Nucleus accumbens (tissue), 56 donors: ENCODE data around the gene PLCB1.

Experiments used
- DNase-seq, 56 donors: peaks; one replicate each; lab custom pipeline; 2025; lab: John Stamatoyannopoulos, UW

PLCB1 gene

GRCh38 chr20:8234580-8234979 is 102.5 kb downstream of the PLCB1 start:
- no peak for DNase-seq

DNA sequence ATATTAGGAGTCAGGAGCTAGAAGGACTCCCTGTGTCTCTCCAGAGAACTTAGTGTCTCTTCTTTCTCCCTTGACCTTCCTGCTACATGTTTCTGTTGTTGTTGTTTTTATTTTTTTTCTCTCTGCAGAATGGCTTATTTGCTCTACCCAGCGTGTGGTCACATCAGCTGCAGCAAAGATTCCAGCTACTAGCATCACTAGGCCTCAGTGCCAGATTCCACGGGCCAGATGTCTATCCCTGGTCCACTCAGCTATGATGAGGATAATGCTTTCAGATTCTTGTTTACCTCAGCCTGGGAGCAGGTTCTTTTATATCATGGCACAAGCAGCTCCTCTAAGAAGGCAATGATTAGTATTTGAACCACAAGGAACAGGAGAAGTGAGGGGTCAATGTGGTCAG is 110.0 kb downstream of the PLCB1 start:
- DNase-seq = no peak

DNA sequence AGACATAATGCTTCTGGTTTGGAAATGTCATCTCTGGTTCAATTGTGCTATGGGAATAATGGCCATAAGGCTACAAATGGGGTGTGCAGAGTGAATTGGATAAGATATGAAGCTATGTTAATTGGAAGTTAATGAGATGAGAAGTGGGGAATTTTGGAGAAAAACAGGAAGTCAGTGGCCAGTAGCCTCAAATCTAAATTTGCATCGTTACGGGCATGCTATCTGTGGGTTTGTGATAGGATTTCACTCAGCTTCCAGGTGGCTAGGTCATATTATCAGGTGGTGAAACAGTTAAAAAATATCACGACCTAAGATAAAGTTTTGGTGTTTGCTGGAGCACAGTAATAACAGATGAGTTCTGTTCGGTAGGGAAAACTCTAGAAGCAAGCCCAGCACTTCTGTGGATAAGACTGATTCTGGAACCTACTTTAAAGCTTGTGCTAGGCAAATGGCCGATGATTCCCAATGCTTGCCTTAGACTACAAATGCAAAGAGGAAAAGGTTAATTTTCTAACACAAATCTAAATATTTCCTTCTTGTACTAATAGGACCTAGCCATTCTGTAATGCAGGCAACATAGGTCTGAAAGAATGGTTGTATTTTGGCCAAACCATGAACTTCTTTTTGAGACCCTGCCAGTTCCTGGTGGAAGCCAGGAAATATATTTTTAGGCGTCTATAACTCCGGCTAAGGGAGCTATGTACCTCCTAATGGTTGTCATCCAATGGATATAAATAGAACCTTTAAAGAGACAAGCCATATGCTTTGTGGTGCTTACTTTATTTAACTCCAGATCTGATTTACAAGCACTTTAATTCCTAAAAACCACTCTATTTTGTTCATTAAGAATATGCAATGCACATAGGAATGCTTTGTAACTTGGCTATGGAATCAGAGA is 111.0 kb downstream of the PLCB1 start:
- no peak for DNase-seq

GRCh38 chr20:8244637-8245036 is 112.6 kb downstream of the PLCB1 start:
- DNase-seq = peak in 1 of 56 donors; percentile 0

- no peak for DNase-seq
These were observed 114.1 kb downstream of the PLCB1 start for GRCh38 chr20:8246153-8246552.

GRCh38 chr20:8246716-8247115 is 114.7 kb downstream of the PLCB1 start:
- DNase-seq = no peak

- no peak for DNase-seq
These were observed 116.0 kb downstream of the PLCB1 start for GRCh38 chr20:8248051-8248450.

GRCh38 chr20:8249634-8250033 is 117.6 kb downstream of the PLCB1 start:
- no peak for DNase-seq

DNA sequence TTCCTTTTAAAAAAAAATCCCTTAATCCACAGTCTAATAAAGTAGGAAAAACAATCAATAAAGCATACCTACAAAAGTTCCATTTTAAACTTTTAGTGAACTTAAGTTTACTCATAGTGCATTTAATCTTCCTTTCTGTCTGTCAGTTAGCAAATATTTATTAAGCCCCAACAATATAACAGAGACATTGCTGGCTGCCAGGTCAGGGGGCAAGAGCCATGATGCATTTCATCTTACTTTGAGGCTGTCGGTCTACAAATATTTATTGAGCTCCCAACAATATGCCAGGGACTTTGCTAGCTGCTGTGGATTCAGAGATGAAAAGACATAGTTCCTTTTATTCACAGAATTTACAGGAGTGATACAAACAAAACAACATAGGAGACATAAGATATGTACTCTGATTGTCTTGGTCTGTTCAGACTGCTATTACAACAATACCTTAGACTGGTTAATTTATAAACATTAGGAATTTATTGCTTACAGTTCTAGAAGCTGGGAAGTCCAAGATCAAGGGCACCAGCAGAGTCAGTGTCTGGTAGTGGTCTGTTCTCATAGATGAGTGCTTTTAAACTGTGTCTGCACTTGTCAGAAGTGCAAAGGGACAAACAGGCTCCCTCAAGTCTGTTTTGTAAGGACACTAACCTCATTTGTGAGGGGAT is 118.6 kb downstream of the PLCB1 start:
- DNase-seq = no peak

GRCh38 chr20:8251201-8251575 is 119.1 kb downstream of the PLCB1 start:
- DNase-seq = no peak

DNA sequence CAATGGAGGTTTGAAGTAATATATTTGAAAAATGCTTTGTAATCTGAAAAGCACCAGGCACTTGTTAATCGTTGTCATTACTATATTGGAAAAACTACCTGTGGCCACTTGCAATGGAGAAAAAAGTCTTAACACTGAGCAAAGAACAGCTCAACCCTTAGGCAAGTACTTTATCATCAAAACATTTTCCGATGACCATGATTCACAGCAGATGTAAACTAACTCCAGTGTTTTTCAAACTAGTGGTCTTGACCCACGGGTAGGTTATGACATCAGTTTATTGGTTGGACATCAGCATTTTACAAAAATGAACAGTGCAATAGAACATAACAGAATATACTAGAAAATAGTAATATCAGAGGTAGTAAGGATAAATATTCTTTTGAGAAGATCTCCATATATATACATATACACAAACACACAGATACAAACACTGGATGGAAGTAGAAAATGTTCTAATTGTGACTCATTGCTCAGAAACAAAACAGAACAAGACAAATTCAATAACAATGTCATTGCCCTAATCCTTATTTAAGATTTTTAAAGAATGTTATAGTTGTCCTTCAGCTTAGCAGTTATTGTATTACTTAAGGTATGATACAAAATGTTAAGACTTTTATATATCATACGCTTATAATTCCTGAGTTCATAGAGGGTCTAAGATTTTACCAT is 123.0 kb downstream of the PLCB1 start:
- no peak for DNase-seq

DNA sequence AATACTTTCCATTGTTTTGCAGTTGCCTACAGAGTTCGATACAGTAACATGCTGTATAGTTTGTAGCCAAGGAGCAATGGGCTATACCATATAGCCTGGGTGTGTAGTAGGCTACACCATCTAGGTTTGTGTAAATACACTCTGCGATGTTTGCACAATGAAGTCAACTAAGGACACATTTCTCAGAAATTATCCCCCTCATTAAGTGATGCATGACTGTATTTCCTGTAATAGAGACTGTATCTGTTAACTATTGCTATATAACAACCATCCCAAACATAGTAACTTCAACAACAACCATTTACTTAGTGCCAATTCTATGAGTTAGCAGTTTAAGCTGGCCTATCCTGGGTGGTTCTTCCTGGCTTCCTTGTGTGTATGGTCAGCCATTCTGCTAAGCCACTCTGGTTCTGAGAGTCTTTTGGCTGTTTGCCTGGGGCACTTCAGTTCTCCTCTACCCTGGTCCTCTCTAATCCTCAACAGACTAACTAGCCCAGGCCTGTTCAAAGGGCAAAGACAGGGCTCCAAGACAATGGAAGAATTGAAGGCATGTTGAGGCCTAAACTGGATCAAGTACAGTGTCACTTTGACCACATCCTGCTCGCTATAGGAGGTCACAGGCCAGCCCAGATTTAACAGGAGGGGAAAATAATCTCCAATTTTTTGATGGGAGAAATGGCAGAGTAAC is 124.0 kb downstream of the PLCB1 start:
- no peak for DNase-seq

GRCh38 chr20:8260837-8261251 is 128.8 kb downstream of the PLCB1 start:
- no peak for DNase-seq

- DNase-seq = no peak
These were observed 130.7 kb downstream of the PLCB1 start for GRCh38 chr20:8262721-8263120.

- DNase-seq = no peak
These were observed 133.5 kb downstream of the PLCB1 start for GRCh38 chr20:8265588-8265987.

- DNase-seq = no peak
These were observed 134.9 kb downstream of the PLCB1 start for GRCh38 chr20:8267009-8267408.

GRCh38 chr20:8271727-8272126 is 139.7 kb downstream of the PLCB1 start:
- DNase-seq = no peak

GRCh38 chr20:8272766-8273165 is 140.7 kb downstream of the PLCB1 start:
- no peak for DNase-seq

DNA sequence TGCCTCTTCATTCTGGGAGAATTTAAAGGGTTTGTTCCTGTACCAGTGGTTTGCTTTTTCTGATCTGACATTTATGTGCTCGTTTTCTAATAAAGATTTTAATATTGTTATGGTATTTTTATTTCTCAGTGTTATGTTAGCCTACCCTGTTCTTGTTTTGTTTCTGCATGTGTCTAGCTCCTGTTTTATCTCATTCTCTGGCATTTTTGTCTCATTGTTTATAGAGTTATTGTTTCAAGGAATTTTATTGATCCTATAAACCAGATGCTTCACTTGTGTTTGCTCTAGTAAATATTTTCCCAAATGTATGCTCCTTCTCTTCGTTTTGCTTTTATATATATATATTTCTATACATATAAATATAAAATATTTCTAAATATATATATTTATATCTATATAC is 152.8 kb downstream of the PLCB1 start:
- no peak for DNase-seq

- DNase-seq = no peak
These were observed 155.3 kb downstream of the PLCB1 start for GRCh38 chr20:8287340-8287739.

DNA sequence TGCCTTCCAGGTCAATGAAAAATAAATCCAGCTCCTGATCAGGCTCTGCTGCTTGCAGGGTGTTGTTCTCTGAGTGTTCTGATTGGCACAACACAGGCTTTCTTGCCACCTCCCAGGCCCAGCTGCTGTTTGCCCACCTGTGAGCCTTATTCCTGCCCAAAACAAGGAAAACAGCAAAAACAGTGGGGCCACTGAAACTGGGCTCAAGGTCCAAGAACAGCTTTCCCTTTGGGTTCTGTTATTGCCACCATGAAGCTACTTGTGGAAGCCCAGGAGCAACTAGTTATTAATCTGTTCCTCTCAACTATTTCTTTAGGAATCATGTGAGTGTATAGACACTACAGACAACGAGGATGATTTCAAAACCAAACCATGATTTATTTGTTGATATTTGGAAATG is 159.1 kb downstream of the PLCB1 start:
- no peak for DNase-seq
